ENCODE results near the gene TSN.

Gene TSN

DNA sequence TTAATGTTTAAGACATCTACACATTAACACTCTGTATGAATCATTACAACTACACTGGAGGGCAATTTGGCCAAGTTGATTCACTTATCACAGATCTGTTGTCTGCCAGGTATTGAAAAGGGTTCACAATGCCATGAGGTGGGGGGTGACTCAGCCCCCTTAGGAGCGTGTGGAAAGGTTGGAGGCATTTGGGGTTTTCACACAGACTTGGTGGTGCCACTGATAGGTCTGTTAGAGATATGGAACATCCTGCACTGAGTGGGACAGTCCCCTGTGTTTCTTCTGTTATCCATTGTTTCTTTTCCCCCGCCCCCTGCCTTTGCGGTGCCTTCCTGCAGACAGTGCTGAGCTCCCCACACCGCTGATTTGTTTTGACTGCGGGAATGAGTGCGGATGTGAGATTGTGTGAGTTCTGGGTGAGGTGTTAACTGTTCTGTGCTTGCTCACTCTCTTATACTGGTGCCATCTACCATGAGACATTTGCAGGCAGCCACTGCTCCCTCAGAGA is 9.3 kb upstream of the TSN start:
- DNase-seq (ENCODE audit: low spot score), result no peak

DNA sequence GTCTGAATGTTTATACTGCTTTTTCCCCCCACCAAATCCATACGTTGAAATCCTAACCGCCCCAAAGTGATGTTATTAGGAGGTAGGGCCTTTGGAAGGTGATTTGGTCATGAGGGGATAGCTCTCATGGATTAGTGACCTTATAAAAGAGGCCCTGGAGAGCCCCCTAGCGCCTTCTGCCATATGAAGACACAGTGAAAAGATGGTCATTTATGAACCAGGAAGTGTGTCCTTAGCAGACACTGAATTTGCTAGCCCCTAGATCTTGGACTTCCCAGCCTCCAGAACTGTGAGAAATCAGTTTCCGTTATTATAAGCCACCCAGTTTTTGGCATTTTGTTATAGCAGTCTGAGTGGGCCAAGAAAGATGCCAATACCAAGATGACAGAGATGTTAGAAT is 7.2 kb upstream of the TSN start:
- DNase-seq (ENCODE audit: low spot score), result no peak

DNA sequence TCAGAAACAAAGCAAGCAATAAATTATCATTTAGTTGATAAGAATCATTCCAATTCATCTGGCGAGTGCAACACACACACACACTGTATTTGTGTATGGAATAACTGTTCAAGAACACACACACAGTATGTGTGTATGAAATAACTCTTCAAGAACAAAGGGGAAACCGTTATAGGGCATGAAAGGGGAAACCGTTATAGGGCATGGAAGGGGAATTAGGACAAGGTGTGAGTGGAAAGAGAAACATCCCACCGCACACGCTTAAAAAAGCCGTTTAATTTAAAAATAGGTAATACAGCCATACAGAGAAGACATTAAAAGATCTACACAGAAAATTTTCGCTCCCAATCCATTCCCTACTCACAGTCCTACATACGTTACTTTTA is 607 bp upstream of the TSN start:
- DNase-seq (ENCODE audit: low spot score), result no peak

DNA sequence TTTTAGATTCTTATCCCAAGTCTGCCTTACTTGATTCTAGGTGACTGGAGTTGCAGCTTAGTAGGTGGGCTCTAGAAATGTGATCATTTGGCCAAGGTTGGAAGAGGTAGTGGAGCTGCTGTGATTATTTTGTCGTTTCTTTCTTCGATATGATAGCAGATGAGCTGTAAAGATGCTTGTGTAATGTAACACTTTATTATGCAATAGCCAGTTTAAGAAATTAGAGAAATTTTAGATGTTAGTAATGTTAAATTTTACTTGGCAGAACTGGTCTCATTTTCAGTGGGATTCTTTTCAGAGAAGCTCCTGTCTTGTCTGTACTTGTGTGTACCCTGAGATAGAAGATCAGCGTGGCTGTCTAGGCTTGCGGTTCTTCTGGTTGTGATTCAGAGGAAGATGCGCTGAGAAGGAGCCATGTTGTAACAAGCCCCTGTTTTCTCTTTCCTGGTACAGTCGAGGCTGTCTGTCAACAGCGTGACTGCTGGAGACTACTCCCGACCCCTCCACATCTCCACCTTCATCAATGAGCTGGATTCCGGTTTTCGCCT is 9.3 kb downstream of the TSN start:
- DNase-seq (ENCODE audit: low spot score), result no peak

DNA sequence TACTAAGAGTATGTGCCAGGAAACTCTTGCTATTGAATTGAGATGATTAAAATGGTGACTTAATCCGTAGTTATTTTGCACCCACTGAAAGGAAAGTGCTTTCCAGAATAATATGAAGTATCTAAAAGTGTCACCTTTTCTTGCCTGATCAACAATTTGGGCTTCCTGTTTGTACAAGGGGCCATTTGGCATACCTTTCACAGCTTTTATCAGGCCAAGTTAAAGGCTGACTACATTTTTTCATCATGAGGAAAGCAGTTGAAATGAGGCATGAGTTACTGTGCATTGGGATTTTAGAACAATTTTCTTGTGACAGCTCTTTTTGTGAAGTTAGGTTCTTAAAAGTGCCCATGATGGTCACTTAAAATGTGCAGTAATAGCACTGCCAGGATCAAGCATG is 11.2 kb downstream of the TSN start:
- no peak for DNase-seq (ENCODE audit: low spot score)

DNA sequence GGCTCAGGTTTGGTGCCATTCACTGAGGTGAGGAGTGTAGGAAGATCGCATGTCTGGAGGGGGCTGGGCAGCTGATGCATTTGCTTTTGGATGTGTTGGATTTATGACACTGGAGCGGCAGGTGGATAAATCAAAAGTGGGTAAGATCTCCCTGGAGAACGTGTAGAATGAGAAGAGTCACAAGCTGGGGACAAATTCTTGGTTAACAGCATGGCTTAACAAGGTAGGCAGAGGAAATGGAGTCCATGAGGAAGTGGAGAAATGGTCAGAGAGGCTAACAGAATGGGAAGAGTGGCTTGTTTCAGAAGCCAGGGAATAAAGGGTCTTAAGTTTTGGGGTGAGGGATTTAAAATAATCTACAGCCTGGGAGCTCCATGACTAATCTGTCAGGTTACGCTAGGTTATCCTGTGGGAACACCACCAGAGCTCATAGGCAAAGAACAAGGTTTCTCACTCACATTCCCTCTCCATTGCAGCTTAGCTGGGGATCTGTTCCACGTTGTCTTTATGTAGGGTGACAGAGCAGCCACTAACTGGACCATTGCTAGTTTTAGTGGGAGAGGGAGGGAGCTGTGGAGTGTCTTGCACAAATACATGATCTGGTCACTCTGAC is 12.8 kb downstream of the TSN start:
- no peak for DNase-seq (ENCODE audit: low spot score)

DNA sequence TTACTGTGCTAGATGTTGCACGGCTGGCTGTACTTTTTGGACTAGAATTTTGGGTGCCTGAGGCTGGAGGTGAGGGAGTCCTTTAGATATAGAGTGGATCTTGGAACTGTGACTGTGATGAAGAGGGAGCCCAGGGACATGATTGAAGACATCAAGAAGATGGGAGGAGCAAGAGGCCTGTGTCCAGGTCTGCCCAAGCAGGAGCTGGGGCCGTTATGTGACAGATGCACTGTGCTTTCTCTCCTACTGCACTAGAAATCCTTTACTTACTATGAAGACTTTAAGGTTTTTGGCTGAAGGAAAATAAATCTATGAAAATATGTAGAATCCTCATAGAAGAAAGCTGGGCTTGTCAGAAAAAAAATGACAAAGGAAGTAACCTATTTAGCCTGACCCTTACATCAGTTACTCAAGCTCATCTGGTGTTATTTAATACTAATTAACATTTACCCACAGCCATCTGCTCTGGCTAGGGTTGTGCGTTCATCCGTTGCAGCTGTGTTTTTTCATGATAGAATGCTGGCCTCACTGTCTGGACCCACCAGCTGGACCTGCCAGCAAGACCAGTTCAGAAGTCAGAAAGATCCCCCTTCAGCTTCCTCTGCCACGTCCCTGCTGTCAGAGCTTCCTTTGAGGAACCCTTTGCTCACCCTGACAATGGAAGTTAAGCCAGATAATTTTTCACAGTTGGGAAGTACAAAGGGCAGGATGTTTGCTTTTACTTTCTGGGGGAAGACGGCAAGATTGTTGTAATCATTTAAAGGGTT is 16.7 kb downstream of the TSN start:
- no peak for DNase-seq (ENCODE audit: low spot score)

DNA sequence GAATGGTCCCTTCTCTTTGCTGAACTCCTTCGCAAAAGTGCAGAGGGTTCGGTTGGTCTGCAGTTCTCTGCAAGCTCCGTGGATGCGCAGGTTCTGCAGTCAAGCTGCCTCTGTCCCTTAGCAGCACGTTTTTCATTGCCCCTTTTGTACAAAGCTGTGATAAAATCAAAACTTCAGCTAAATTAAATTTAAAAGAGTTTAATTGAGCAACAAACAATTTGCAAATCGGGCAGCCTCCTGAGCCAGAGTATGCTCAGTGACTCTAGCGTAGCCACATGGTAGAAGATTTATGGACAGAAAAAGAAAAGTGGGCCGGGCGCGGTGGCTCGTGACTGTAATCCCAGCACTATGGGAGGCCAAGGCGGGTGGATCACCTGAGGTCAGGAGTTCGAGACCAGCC is 18.8 kb downstream of the TSN start:
- DNase-seq (ENCODE audit: low spot score), result no peak

DNA sequence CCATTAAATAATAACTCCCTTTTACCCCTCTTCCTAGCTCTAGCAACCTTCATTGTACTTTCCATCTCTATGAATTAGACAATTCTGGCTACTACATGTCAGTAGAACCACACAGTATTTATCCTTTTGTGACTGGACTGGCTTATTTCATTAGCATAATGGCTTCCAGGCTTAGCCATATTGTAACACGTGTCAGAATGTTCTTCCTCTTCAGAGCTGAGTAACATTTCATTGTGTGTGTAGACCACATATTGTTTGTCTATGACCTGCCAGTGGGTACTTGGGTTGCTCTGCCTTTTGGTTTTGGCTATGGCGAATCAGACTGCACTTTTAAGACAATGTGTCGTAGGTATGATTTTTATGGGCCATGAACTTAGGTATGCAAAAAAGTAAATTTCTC is 20.9 kb downstream of the TSN start:
- no peak for DNase-seq (ENCODE audit: low spot score)

DNA sequence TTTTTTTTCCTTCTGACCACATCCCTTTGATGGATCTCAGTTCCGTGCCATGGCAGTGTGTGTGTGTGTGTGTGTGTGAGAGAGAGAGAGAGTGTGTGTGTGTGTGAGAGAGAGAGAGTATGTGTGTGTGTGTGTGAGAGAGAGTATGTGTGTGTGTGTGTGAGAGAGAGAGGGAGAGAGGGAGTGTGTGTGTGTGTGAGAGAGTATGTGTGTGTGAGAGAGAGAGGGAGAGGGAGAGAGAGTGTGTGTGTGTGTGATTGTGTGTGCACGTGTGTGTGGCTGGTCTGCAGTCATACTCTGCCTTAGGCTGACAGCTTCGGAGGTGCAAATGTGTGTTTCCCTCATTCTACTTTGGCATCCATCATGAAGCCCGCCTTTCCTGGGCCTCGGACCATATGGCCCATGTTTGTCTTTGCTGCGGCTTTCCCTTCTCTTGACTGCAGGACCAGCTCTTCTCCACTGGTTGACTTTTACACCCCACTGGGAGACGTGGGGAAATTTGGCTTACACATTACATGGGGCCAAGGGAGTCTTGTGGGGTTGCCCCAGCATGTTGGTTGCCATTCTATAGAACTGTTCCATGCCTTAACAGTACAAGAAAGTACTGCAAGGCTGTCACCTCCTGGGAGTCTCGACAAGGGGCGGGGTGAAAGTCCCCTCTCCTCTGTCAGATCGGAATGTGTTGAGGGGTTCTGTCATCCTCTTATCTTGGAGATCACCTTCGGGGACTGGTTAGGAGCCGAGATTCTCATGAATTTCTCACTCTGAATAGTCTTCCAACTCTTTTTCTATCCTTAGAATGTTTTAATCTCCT is 21.6 kb downstream of the TSN start:
- no peak for DNase-seq (ENCODE audit: low spot score)

DNA sequence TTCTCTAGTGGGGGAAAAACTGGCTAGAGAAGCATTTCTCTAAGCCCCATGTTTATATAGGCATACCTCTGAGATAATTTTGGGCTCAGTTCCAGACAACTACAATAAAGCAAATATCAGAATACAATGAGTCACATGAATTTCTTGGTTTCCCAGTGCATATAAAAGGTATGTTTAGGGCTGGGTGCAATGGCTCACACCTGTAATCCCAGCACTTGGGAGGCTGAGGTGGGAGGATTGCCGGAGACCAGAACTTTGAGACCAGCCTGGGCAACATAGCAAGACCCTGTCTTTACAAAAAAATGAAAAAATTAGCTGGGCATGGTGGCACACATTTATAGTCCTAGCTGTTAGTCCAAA is 22.2 kb downstream of the TSN start:
- no peak for DNase-seq (ENCODE audit: low spot score)

DNA sequence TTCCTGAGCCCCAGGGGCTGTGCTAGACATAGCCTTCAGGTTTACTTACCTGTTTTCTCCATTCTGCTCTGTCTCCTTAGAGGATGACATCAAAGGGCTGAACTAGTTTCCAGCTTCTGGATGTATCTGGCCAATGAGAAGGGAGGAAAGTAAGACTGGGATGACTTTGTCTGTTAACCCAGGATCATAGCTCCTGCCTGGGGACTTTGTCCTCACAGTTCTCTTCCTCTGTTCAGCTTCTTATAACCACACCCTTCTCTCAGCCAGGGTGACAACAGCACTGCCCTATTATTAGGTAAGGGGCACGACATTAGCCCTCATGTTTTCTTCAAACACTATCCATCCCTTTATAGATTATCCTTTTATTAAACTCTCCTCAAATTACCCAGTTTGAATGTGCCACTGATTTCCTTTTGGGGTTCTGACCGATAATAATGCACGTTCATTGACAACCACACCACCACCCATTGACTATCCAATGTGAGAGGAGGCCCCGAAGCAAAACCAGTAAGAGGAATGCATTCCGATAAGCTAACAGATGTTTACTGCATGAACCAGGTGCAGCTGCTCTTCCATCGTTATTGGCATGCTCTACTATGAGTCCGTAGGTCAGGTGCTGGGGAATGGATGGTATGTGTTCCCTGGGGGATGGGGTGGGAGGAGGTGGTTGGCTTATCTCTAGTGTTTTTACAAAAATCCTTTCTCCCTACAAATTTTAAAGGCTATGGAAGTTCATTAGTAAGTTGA is 23.5 kb downstream of the TSN start:
- no peak for DNase-seq (ENCODE audit: low spot score)

DNA sequence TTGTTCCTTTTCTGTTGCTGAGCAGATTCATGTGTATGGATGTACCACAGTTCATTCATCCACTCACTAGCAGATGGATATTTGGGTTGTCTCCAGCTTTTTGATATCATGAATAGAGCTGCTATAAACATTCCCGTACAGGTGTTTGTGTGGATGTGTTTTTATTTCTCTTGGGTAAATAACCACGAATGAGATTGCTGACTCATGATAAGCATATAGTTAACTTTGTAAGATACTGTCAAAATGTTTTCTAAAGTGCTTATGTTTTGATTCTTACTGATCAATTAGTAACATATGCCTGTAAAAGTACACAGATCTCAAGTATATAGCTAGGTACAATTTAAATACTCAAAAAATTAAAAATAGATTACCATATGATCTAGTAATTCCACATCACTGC is 27.7 kb downstream of the TSN start:
- DNase-seq (ENCODE audit: low spot score), result no peak

DNA sequence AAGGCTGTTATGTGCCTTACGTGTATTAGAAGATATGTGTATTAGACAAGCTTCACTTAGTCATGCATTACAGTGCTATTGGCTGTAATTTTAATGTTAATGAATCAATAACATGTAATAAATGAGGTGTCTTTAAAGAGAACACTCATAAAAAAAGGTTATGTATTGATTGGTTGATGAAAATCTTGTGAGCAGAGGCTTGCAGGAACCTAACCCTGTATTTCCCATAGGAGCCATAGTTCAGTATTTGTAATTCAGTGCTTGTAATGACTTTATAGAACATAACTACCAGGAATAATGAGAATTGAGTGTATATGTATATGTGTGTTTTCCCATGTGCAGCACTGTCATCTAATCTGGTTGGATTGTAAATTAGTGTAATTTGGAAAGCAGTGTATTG is 33.2 kb downstream of the TSN start:
- no peak for DNase-seq (ENCODE audit: low spot score)

DNA sequence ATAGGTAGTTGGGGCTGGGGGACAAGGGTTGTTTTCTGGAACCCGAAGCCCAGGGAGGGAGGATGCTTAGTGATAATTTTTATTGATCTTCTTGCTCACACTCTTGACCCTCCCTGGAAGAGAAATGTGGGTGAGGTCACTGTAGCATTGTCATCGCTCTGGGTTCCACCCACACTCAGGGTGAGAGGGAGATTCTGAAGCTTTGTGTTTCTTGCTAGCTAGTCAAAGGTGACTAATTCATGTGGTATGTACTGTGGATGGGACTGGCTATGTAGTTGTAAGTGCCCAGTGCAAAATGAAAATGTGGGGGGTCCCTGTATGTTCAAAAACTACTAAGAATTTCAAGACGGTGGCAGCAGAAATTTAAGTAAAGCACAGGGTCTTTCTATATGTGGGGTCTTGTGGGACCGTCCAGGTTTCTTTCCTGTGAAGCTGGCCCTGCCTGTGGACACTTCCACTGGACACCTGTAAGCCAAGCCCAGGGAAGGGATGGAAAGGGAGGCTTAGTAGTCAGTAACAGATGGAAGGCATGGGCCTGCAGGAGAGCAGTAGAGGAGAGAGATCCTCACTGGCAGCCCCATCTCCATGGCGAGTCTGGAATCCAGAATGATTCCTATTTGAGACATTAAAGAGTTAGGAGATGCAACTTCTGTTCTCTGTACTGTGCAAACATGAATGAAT is 35.0 kb downstream of the TSN start:
- no peak for DNase-seq (ENCODE audit: low spot score)

DNA sequence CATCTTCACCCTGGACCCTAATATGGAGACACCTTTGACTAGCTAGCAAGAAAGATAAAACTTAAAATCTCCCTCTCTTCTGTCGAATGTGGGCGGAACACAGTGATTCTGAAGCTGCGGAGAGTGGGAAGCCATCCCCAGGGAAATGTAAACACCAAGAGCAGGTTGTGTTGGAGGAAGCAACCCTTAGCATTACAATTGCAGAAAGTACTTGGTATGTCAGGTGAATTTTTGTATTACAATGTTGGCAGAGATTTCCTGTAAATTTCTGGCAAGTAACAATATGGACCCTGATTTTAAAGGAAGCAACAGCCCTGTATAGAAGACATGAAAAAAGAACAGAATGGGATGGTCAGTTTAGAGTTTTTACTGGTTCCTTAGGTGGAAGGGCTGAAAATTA is 35.8 kb downstream of the TSN start:
- DNase-seq (ENCODE audit: low spot score), result no peak

DNA sequence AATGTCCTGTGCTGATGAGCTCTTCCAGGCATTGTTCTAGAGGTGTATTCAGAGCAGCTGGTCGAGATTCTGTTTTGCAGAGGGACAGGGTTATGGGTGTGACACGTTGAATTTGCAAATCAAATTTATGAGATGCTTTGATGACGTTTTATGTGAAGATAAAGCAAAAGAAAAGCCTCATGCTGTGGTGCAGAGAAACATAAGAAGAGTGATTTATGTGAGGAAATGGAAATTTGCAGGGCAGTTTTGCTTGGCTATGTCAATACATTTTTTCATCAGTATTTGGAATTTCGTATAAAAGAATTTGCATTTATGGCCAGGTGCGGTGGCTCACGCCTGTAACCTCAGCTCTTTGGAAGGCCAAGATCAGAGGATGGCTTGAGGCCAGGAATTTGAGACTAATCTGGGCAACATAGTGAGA is 36.4 kb downstream of the TSN start:
- no peak for DNase-seq (ENCODE audit: low spot score)

DNA sequence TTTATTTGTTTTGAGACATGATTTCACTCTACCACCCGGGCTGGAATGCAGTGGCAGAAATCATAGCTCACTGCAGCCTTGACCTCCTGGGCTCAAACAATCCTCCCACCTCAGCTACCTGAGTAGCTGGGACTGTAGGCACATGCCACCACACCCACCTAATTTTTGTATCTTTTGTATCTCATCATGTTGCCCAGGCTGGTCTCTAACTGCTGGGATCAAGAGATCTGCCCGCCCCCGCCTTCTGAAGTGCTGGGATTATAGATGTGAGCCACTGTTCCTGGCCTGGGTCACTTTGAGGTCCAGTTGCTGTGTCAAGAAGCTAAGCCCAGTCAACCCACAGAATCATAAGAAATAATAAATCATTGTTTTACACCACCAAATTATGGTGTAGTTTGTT is 38.4 kb downstream of the TSN start:
- DNase-seq (ENCODE audit: low spot score), result no peak

DNA sequence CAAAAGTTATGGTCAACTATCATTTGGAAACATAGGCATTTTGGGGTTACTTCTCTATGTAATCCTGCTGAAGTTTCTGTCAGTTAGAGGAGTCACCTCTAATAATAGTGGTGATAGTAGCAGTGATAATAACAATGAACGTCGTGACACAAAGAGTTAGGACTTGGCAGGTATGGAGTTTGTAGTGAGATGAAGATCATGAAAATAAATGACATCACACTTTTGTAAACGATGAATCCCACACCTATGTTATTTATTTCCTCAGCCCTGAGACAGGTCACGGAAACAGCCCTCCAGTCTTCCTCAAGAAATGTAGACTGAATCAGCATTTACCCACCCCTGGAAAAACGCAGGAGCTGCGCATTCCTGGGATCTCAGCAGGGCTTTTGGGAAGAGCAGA is 38.8 kb downstream of the TSN start:
- no peak for DNase-seq (ENCODE audit: low spot score)

DNA sequence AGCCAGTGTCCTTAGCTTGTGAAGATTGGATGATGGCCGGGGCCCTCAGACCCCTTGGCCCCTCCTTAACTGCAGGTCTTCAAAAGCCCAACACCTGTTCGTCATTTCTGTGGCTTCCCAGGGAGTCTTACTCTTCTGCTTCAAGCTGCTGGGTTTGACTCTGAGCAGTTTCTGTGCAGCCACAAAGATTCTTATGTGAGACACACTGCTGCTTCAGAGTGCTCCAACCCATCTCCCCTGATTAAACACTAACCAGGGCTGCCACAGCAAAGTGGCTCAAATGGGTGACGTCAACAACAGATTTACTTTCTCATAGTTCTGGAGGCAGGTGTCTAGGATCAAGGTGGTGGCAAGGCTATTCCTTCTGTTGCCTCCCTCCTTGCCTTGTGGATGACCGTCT is 40.8 kb downstream of the TSN start:
- DNase-seq (ENCODE audit: low spot score), result no peak

DNA sequence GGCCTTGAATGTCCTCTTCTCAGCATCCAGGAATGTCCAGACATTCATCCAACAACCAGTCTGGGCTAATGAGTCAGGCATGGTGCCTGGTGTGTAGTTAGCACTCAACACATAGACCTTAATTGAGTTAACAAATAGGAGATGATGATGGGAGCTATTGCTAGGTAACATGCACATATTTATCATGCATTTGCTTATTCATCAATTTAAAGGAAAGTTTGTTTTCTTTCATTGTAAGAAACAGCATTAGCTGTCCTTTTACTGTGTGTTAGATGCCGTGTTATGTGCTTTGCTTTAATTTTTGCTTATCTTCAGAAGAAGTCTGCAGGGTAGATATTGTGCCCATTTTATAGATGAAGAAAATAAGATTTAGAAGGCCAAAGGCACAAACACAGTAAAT is 43.2 kb downstream of the TSN start:
- DNase-seq (ENCODE audit: low spot score), result no peak

DNA sequence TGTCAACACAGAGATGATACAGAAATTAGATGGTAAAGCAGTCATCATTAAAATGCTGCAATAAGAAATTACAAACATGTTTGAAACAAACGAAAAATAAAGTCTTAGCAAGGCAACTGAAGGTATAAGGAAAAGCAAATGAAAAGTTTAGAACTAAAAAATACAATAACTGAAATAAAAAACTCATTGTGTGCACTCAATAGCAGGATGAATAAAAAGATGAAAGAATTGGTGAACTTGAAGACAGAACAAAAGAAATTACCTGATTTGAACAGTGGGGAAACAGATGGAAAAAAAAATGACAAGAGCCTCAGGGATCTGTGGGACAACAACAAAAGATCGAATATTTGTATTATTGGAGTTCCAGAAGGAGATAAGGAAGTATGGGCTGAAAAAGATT is 46.5 kb downstream of the TSN start:
- no peak for DNase-seq (ENCODE audit: low spot score)

Data from Ammon's horn (tissue), 1 donor.